Mucosa of rectum (tissue), 2 donors: Measurements from ENCODE around the gene PIK3CD.

ENCODE experiments used
- H3K27ac ChIP-seq, 2 donors: one replicate each; pipeline ENCODE4 v1.7.0; 2013; ENCODE audit warnings: inconsistent platforms in 2 of 2, low read depth in 2 of 2, low read length in 2 of 2
- H3K27me3 ChIP-seq, 2 donors: one replicate each; pipeline ENCODE4 v1.7.0; 2013; ENCODE audit warnings: low read length in 2 of 2; ENCODE audit not compliant: control insufficient read depth in 2 of 2, insufficient read depth in 2 of 2
- H3K36me3 ChIP-seq, 2 donors: one replicate each; pipeline ENCODE4 v1.7.0; 2013; ENCODE audit warnings: low read length in 2 of 2; ENCODE audit not compliant: control insufficient read depth in 2 of 2, insufficient read depth in 2 of 2
- H3K4me1 ChIP-seq, 2 donors: one replicate each; pipeline ENCODE4 v1.7.0; 2013; ENCODE audit warnings: low read length in 2 of 2, mild to moderate bottlenecking in 1 of 2; ENCODE audit not compliant: control insufficient read depth in 2 of 2, insufficient read depth in 2 of 2
- H3K4me3 ChIP-seq, 2 donors: one replicate each; pipeline ENCODE4 v1.7.0; 2013; ENCODE audit warnings: low read length in 2 of 2
- H3K9ac ChIP-seq, 2 donors: one replicate each; pipeline ENCODE4 v1.7.0; 2013; ENCODE audit warnings: low read length in 2 of 2, low read depth in 1 of 2, mild to moderate bottlenecking in 1 of 2
- H3K9me3 ChIP-seq, 2 donors: one replicate each; pipeline ENCODE4 v1.7.0; 2013; ENCODE audit warnings: low read length in 2 of 2; ENCODE audit not compliant: control insufficient read depth in 2 of 2
- donor health status: healthy.
- donor health status: Normal muscosa, but diverticular disease.

Gene PIK3CD

DNA sequence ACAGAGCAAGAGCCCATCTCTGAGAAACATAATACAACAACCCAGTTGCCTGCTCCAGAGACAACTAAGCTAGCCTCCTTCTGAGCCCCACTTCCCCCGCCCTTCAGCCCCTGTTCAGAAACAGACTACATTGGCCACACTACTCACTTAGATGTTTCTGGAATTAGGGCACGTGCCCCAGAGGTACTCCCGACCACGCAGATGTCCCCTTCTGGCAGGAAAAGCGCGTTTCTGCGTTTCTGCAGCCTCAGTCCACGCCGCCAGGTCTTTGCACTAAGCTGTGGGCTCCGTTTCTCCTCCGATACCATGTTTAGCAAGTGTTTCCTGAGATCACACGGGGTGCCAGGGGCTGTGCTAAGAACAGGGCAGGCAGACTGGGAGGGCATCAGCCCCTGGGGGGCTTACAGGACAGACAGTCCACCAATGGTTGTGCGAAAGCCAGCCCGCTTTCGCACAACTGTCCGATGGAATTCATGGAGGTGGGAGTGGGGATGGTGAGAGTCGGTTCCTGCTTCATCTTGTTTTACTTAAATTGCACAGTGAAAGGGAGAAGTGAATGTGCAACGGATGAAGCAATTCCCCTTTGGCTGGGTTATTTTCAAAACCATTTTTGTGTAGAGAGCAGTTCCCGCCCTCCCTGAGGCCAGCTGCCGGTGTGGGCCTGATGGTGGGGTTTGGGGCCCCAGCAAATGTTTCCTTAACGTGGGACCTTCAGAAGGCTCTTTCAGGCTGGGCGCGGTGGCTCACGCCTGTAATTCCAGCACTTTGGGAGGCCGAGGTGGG, 2.7 kb downstream of the PIK3CD start:
- Histone ChIP-seq H3K4me1 (no peaks in the 10 kb centered on the region), H3K9ac (no peak overlapping the region), H3K9me3 (no peaks in the 10 kb centered on the region), H3K36me3 (no peaks in the 10 kb centered on the region), H3K4me3 (peak overlapping the region in 1 of 2 donors; percentile 57), H3K27me3 (peaks cover 6 to 10% of the 10 kb centered on the region in 2 donors), H3K27ac (peak overlapping the region in 1 of 2 donors; percentile 65)

DNA sequence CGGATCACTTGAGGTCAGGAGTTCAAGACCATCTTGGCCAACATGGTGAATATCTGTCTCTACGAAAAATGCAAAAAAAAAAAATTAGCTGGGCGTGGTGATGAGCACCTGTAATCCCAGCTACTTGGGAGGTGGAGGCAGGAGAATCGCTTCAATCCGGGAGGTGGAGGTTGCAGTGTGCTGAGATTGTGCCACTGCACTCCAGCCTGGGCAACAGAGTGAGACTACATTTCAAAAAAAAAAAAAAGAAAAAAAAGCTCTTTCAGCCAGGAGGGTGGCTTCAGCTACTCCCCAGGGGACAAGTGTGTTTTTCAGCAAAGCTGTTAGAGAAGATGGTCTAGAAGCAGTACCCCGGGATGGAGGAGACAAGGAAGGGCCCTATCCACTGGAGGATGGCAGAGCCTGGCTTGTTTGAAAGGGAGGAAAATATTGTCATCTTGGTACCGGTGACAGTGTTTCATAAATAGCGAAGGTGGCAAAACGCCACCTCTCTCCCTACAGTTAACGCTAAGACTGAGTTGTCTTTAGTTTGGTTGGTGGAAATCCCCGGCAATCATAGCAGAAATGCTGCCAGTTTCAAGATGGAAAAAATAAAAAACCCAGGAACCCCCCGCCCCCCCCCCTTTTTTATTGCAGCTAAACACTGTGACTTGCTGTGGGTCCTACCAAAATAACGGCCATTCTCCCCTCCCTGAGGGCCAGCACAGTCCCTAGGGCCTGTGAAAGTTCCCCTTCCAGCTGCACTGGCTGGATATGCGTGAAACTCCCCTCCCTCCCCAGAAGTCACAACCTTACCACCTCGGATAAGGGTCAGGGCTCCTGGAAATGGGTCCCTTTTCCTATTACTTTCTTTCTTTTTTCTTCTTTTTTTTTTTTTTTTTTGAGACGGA, 3.5 kb downstream of the PIK3CD start:
- Histone ChIP-seq H3K27ac (no peak overlapping the region), H3K4me3 (peak overlapping the region in 1 of 2 donors; percentile 50), H3K9ac (peak overlapping the region in 1 of 2 donors; percentile 24), H3K36me3 (no peaks in the 10 kb centered on the region), H3K27me3 (peaks cover 6 to 10% of the 10 kb centered on the region in 2 donors), H3K9me3 (no peaks in the 10 kb centered on the region), H3K4me1 (no peaks in the 10 kb centered on the region)

DNA sequence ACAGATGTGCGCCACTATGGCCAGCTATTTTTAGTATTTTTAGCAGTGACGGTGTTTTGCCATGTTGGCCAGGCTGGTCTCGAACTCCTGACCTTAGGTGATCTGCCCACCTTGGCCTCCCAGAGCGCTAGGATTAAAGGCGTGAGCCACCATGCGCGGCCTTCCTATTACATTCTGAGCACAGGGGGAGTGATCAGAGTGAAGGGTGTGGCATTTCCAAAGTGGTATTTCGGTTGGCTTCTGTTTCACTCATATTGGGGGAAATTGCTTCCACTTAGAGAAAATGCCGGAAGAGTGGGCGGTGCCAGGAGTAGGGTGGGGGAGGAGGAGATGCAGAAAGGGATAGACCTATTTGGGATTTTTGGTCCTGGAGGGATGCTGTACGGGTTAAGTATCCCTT, 4.3 kb downstream of the PIK3CD start:
- no peak overlapping the region for H3K9ac ChIP-seq
- no peak overlapping the region for H3K27ac ChIP-seq
- H3K27me3 ChIP-seq = peaks cover 6 to 10% of the 10 kb centered on the region in 2 donors

DNA sequence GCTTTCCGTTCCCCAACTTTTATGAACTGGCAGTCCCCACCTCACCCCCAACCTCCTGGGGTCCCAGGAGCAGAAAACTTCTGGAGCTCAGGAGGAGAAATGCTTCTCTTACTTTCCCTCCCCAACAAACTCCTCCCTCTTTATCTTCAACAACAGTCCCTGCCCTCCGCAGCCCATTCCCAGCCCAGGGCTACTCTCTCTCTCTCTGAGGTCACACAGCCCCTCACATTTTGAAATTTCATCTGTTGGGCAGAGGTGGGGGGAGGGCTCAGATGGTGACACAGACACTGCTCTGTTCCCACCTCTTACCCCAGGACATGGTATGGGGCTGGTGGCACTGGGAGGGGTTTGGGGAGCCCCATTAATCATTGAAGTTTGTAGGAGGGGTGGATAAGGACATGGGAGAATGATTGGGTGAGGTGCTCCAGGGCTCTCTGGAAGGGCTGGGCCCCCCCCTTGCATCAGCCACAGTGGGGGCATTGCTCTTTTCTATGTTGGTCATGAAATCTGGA, 6.0 kb downstream of the PIK3CD start:
- Histone ChIP-seq H3K4me1 (no peaks in the 10 kb centered on the region), H3K9me3 (no peaks in the 10 kb centered on the region), H3K36me3 (no peaks in the 10 kb centered on the region), H3K9ac (no peak overlapping the region), H3K27me3 (peaks cover 2 to 7% of the 10 kb centered on the region in 2 donors), H3K27ac (no peak overlapping the region), H3K4me3 (no peak overlapping the region)

More for the DNA sequence above, 4.3 kb downstream of the PIK3CD start:
- H3K9me3 ChIP-seq = no peaks in the 10 kb centered on the region
- H3K4me1 ChIP-seq = no peaks in the 10 kb centered on the region
- H3K36me3 ChIP-seq = no peaks in the 10 kb centered on the region
- H3K4me3 ChIP-seq = no peak overlapping the region

DNA sequence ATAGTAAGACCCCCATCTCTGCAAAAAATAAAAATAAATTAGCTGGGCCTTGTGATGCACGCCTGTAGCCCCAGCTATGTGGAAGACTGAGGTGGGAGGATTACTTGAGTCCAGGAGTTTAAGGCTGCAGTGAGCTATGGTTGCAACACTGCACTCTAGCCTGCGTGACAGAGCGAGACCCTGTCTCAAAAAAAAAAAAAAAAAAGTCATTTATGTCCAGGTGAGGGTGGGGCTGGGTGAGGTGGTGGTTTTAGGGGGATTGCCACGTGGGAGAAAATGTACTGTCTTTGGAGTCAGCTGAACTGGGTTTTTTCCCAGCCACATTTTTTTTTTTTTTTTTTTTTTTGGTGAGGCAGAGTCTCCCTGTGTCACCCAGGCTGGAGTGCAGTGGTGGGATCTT, 6.7 kb downstream of the PIK3CD start:
- Histone ChIP-seq H3K9ac (no peak overlapping the region), H3K27ac (no peak overlapping the region), H3K9me3 (no peaks in the 10 kb centered on the region), H3K27me3 (peaks cover under 1 to 2% of the 10 kb centered on the region in 2 donors), H3K4me3 (no peak overlapping the region), H3K36me3 (no peaks in the 10 kb centered on the region), H3K4me1 (no peaks in the 10 kb centered on the region)

DNA sequence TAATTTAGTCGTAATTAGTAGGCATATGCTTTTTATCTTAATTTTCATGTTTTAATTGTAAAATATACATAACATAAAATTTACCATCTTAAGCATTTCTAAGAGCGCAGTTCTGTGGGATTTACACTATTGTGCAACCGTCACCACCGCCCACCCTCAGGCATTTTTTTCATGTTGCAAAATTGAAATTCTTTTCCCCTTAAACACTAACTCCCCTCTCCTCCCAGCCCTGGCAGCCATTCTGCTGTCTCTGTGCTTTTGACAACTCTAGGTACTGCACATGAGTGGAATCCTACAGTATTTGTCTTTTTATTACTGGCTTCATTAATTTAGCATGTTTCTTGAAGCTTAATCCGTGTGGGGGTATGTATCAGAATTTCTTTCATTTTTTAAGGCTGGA, 7.8 kb downstream of the PIK3CD start:
- no peak overlapping the region for H3K9ac ChIP-seq
- no peaks in the 10 kb centered on the region for H3K4me1 ChIP-seq
- H3K27me3 ChIP-seq = no peaks in the 10 kb centered on the region
- no peak overlapping the region for H3K27ac ChIP-seq
- H3K4me3 ChIP-seq = no peak overlapping the region
- no peaks in the 10 kb centered on the region for H3K36me3 ChIP-seq
- H3K9me3 ChIP-seq = no peaks in the 10 kb centered on the region

DNA sequence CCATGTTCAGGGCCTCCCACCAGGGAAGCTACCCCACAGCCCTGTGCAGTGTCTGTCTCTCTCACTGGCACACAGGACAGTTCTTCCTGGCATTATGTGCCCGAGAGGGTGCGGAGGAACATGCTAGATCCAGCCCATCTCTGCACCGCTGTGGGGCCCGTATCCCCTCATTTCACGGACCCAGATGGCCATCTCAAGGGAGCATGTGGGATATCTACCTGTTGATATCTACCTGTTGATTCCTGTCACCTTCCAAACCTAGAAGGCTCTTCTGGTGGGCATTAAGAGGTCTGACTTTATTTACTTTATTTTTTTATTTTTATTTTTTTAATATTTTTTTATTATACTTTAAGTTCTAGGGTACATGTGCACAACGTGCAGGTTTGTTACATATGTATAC, 11.7 kb downstream of the PIK3CD start:
- Histone ChIP-seq H3K27ac (no peak overlapping the region), H3K9me3 (no peaks in the 10 kb centered on the region), H3K4me3 (no peak overlapping the region), H3K27me3 (no peaks in the 10 kb centered on the region), H3K9ac (no peak overlapping the region), H3K4me1 (no peaks in the 10 kb centered on the region), H3K36me3 (no peaks in the 10 kb centered on the region)

DNA sequence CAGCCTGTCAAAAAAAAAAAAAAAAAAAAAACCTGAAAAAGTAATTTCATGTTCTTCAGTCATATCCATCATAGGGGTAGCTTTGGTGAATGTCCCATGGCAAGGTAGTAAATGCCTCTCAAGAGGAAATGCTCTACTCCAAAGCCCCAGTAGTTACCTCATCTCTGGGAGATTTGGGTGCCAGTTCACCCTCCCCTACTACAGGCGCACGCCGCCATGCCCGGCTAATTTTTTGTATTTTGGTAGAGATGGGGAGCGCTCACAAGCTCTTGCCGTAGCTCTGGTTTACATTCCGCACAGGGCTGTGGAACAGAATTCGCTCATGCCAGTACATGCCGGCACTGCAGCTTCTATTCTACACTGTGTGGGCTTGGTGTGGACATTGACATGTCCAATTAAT, 13.7 kb downstream of the PIK3CD start:
- Histone ChIP-seq H3K4me1 (no peaks in the 10 kb centered on the region), H3K9ac (no peak overlapping the region), H3K9me3 (no peaks in the 10 kb centered on the region), H3K4me3 (no peak overlapping the region), H3K36me3 (no peaks in the 10 kb centered on the region), H3K27ac (no peak overlapping the region), H3K27me3 (peaks cover 0 to 3% of the 10 kb centered on the region in 2 donors)

DNA sequence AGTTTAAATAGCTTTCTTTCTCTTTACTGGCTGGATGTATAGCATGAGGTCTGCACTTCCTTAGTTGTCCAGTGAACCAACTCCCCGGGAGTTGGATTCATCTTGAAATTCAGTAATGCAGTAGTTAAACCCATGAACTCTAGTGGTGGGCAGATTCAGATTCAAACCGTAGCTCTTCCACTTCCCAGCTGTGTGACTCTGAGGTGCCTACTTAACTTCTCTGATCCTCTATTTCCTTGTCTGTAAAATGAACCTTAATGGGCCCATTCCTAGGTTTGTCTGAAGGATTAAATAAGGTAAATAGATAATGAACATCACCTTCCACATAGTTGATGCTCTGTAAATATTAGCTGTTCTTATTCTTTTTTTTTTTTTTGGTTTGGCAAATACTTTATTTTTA, 16.5 kb downstream of the PIK3CD start:
- Histone ChIP-seq H3K4me3 (no peak overlapping the region), H3K27ac (no peak overlapping the region), H3K9ac (no peak overlapping the region), H3K27me3 (peaks cover 0 to 3% of the 10 kb centered on the region in 2 donors), H3K36me3 (no peaks in the 10 kb centered on the region), H3K4me1 (no peaks in the 10 kb centered on the region), H3K9me3 (no peaks in the 10 kb centered on the region)

DNA sequence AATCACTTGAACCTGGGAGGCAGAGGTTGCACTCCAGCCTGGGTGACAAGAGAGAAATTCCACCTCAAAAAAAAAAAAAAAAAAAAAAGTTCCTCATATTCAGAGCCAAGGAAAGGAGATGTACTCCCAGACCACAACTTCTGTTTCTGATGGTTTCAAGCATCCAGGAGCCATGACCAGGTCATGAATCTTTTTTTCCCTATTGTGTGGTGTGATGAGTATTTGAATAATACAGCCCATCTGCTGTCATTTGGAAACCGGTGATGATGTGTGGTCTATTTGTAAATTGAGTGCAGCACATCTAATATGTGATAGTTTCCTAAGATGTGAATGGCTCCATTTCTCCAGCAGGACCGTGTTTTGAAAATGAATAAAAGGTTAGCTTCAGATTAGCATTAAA, 18.6 kb downstream of the PIK3CD start:
- H3K36me3 ChIP-seq = no peaks in the 10 kb centered on the region
- no peak overlapping the region for H3K4me3 ChIP-seq
- H3K9ac ChIP-seq = no peak overlapping the region
- peaks cover 0 to 3% of the 10 kb centered on the region in 2 donors for H3K27me3 ChIP-seq
- H3K9me3 ChIP-seq = no peaks in the 10 kb centered on the region
- no peaks in the 10 kb centered on the region for H3K4me1 ChIP-seq
- no peak overlapping the region for H3K27ac ChIP-seq
